LNCAP (cell line): Measurements from ENCODE around the gene CRYBA4.

Experiments
- TF ChIP-seq, protein P1 (sequence below): fragments of 450-650 bp; IDR thresholded peaks from 2 replicates; pipeline ENCODE4 v1.5.1; 2017; ENCODE audit warnings: mild to moderate bottlenecking

Gene CRYBA4

GRCh38 chr22:26581026-26581425 lies 40.7 kb upstream of the CRYBA4 start:
- TF ChIP-seq, protein P1, sequence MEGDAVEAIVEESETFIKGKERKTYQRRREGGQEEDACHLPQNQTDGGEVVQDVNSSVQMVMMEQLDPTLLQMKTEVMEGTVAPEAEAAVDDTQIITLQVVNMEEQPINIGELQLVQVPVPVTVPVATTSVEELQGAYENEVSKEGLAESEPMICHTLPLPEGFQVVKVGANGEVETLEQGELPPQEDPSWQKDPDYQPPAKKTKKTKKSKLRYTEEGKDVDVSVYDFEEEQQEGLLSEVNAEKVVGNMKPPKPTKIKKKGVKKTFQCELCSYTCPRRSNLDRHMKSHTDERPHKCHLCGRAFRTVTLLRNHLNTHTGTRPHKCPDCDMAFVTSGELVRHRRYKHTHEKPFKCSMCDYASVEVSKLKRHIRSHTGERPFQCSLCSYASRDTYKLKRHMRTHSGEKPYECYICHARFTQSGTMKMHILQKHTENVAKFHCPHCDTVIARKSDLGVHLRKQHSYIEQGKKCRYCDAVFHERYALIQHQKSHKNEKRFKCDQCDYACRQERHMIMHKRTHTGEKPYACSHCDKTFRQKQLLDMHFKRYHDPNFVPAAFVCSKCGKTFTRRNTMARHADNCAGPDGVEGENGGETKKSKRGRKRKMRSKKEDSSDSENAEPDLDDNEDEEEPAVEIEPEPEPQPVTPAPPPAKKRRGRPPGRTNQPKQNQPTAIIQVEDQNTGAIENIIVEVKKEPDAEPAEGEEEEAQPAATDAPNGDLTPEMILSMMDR, result no peak

DNA sequence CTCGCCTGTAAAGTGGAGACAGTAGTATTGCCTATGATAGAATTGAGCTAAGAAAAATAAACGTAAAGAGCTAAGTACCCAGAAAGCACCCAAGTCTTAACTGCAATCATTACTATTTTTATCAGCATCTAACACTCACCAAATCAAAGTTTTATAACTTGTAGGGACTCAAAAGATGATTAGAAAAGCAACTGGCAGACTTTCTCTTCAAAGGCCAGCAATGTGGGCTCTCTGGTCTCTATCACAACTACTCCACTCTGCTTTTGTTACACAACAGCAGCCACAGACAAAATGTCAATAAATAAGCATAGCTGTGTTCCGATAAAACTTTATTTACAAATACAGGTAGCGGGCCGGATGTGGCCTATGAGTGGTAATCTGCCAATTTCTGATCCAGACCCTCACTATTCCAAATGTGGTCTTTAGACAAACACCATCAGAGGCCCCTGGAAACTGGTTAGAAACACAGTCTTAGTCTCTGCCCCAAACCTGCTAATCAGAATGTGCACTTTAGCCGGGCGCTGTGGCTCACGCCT lies 40.1 kb upstream of the CRYBA4 start:
- TF ChIP-seq, protein P1, result no peak

DNA sequence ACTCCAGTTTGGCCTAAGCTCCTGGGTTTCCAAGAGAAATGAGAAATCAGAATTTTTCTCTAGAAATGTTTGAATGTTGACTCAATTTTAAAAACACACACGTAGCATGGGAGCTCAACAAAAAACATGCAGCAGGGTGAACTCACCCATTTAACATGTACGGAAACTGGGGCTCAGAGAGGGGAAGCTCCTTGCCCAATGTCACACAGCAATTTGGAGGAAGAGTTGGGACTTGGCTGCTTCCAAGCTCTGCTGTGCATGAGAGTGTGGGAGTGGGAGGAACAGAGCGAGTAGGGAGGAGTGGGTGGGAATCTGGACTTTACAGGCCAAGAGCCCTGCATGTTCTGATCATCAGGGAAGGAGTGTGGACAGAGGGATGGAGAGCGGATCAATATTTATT lies 37.8 kb upstream of the CRYBA4 start:
- TF ChIP-seq, protein P1, result no peak

DNA sequence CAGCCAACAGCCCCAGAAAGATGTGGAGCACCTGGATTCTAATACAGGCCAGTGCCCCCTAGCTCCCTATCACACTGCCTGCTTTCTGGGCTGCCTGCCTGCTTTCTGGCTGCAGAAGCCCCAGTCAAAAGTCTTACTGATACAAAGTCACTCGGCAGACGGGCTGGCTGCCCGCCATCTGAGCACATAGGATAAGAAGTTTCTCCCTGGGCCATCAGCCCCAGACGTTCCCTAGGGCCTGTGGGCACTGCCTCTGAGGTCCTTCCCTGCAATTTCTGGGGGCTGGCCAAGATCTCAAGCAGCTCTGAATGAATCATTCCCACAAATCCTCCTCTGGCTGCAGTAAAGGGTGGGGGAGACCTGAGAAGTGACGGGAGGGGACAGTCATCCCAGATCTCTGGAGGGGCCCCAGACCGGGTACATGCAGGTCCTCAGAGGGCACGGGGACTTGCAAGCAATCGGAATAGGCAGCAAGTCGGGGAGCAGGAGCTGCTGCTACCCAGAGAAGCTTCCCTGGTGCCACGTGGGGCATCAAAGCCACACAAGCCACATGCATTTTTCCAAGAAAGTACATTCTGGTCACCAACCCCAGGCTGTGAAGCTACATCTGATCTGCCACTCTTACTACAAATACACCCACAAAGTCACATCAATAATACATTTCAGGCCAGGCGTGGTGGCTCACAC lies 36.5 kb upstream of the CRYBA4 start:
- TF ChIP-seq, protein P1, result no peak

- TF ChIP-seq, protein P1, result no peak
Measured at GRCh38 chr22:26586556-26587325, 35.0 kb upstream of the CRYBA4 start.

GRCh38 chr22:26587991-26588613 lies 33.7 kb upstream of the CRYBA4 start:
- TF ChIP-seq, protein P1, result no peak

DNA sequence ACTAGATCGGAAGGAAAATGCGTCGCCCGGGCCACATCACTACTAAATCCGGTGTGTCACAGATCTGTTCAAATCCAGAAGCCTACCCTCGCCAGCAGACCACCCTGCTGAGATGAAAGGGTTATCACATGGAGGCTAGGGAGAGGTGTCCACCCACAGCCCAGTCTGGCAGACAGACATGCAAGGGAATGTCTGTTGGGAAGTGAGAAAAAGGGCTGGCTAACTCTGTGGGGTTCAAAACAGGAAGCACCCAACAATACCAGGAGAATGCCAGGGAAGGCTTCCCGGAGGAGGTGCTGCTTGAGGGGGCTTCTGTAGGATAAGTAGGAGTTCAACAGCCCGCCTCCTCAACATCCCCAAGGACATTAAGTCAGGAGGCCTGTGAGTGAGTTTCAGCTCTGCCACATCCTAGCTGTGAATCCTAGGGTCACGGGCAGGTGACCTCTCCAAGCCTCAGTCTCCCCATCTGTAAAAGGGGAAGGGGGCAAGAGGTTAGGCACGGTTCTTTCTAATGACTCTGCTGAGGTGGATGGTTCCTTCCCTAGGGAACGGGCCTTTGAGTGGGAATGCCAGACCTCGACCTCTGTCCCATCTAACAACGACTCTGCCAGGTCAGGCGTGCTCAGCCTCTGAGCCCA lies 32.9 kb upstream of the CRYBA4 start:
- TF ChIP-seq, protein P1, result no peak
